ENCODE data around the gene PRMT9. TPM values are rescaled to one million over a fixed set of nuclear protein-coding genes. Genes with fewer than 3 reads are reported as not detected.

The PRMT9 gene
- total and polyA plus RNA-seq, 9 of the 15 experiments (the other 6 are each of a cell fraction or from before 2014, with no cell fraction given): 3.5 to 15.6 (median 7.2) TPM

DNA sequence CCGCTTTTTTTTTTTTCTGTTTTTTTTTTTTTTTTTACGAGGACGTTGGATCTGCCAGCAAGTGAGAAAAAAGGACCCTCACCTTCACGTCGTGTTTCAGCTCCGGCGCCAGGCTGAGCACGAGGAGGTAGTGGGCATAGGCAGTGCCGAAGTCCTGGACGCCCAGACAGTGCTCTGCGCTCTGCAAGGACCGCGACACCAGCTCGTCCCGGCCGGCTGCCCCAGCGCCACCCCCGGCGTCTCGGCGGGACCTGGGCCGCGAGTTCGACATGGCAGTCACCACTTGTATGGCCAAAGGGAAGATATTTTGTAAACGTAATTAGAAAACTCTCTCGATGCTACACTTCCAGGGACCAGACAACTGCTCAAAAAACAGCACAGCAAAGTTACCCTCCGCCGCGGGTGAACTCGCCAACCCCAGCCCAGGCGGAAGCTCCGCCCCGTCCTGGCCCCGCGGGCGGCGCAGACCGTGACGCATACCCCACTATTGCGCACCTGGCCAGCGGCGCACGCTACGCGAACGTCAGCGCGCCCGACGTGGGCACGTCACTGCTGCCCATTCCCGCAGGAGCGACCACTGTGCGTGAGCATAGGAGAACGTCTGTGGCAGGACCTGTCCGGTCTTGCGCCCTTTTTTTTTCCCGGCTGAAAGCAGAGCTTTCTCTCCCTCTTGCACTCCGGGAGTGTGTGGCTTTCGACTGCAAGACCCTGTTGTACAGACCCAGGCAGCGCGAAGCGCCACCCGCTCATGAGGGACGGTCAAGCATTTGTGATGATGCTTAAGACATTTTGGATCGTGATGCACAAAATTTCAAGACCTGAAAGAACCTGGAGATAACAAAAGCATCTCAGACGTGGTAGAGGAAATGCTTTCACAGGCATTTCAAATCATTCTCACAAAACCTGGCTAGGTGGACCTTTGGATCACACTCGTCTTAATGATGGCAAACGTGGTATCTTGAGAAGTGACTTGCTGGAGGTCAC lies at the start of gene PRMT9 (continued):
- TF ChIP-seq ZNF644 (tag; IDR thresholded peaks at IDR 0.05; ENCODE audit: low read depth): no peak
- TF ChIP-seq, protein P1, sequence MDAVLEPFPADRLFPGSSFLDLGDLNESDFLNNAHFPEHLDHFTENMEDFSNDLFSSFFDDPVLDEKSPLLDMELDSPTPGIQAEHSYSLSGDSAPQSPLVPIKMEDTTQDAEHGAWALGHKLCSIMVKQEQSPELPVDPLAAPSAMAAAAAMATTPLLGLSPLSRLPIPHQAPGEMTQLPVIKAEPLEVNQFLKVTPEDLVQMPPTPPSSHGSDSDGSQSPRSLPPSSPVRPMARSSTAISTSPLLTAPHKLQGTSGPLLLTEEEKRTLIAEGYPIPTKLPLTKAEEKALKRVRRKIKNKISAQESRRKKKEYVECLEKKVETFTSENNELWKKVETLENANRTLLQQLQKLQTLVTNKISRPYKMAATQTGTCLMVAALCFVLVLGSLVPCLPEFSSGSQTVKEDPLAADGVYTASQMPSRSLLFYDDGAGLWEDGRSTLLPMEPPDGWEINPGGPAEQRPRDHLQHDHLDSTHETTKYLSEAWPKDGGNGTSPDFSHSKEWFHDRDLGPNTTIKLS (IDR thresholded peaks at IDR 0.05; ENCODE audit: borderline replicate concordance, low read depth): peak; percentile 78
- TF ChIP-seq DPF2 (IDR thresholded peaks at IDR 0.05): 0 out of 2 replicates have a peak, but pooled peaks have one; percentile 17
- no peak for TF ChIP-seq HDGF (IDR thresholded peaks at IDR 0.05)
- peak; percentile 97 for TF ChIP-seq CXXC5 (CRISPR knock-in tag; IDR thresholded peaks at IDR 0.05)
- no peak for TF ChIP-seq ZNF316 (IDR thresholded peaks at IDR 0.05)
- TF ChIP-seq FIP1L1 (IDR thresholded peaks at IDR 0.05; ENCODE audit: low read depth, low read length, poor library complexity, severe bottlenecking): no peak
- no peak for TF ChIP-seq GATAD2A (IDR thresholded peaks at IDR 0.05)
- TF ChIP-seq, protein P2, sequence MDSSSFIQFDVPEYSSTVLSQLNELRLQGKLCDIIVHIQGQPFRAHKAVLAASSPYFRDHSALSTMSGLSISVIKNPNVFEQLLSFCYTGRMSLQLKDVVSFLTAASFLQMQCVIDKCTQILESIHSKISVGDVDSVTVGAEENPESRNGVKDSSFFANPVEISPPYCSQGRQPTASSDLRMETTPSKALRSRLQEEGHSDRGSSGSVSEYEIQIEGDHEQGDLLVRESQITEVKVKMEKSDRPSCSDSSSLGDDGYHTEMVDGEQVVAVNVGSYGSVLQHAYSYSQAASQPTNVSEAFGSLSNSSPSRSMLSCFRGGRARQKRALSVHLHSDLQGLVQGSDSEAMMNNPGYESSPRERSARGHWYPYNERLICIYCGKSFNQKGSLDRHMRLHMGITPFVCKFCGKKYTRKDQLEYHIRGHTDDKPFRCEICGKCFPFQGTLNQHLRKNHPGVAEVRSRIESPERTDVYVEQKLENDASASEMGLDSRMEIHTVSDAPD (CRISPR knock-in tag; IDR thresholded peaks at IDR 0.05): no peak
- no peak for TF ChIP-seq POLR3A (IDR thresholded peaks at IDR 0.05; ENCODE audit: borderline replicate concordance, extremely low read depth, insufficient read depth, insufficient read length)
- TF ChIP-seq, protein P3, sequence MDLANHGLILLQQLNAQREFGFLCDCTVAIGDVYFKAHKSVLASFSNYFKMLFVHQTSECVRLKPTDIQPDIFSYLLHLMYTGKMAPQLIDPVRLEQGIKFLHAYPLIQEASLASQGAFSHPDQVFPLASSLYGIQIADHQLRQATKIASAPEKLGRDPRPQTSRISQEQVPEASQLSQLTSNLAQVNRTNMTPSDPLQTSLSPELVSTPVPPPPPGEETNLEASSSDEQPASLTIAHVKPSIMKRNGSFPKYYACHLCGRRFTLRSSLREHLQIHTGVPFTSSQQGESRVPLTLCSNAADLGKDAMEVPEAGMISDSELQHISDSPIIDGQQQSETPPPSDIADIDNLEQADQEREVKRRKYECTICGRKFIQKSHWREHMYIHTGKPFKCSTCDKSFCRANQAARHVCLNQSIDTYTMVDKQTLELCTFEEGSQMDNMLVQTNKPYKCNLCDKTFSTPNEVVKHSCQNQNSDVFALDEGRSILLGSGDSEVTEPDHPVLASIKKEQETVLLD (IDR thresholded peaks at IDR 0.05): peak; percentile 99
- TF ChIP-seq, protein P4, sequence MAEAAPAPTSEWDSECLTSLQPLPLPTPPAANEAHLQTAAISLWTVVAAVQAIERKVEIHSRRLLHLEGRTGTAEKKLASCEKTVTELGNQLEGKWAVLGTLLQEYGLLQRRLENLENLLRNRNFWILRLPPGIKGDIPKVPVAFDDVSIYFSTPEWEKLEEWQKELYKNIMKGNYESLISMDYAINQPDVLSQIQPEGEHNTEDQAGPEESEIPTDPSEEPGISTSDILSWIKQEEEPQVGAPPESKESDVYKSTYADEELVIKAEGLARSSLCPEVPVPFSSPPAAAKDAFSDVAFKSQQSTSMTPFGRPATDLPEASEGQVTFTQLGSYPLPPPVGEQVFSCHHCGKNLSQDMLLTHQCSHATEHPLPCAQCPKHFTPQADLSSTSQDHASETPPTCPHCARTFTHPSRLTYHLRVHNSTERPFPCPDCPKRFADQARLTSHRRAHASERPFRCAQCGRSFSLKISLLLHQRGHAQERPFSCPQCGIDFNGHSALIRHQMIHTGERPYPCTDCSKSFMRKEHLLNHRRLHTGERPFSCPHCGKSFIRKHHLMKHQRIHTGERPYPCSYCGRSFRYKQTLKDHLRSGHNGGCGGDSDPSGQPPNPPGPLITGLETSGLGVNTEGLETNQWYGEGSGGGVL (CRISPR knock-in tag; IDR thresholded peaks at IDR 0.05): no peak
- TF ChIP-seq FOXA3 (CRISPR knock-in tag; conservative IDR thresholded peaks at IDR 0.05 in 1 of 2, IDR thresholded peaks at IDR 0.05 in 1 of 2): no peak
- TF ChIP-seq RBM25 (IDR thresholded peaks at IDR 0.05; ENCODE audit: low read depth, low read length, severe bottlenecking): no peak
- TF ChIP-seq CSDE1 (IDR thresholded peaks at IDR 0.05): peak in 1 of 2 experiments; percentile 37; a peak in 1 of 4 replicates
- peak; percentile 80; the same call in 1 of the 2 replicates for TF ChIP-seq PML (IDR thresholded peaks at IDR 0.05; ENCODE audit: low read length)
- TF ChIP-seq, protein P5, sequence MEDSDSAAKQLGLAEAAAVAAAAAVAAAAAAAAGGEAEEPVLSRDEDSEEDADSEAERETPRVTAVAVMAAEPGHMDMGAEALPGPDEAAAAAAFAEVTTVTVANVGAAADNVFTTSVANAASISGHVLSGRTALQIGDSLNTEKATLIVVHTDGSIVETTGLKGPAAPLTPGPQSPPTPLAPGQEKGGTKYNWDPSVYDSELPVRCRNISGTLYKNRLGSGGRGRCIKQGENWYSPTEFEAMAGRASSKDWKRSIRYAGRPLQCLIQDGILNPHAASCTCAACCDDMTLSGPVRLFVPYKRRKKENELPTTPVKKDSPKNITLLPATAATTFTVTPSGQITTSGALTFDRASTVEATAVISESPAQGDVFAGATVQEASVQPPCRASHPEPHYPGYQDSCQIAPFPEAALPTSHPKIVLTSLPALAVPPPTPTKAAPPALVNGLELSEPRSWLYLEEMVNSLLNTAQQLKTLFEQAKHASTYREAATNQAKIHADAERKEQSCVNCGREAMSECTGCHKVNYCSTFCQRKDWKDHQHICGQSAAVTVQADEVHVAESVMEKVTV (CRISPR knock-in tag; IDR thresholded peaks at IDR 0.05): no peak

All from K562 (cell line).